Upper lobe of right lung (tissue), 1 donor: ENCODE data around the gene PTRH2. TPM values are rescaled to one million over a fixed set of nuclear protein-coding genes. Genes with fewer than 3 reads are reported as not detected.
"Not testable (repeated sequence)": the region's sequence is repeated elsewhere in the genome, so short reads cannot be mapped to it uniquely, and the experiment has no call there.

ENCODE experiments used
- ATAC-seq: fragments of 200-7000 bp; cut with Tn5 transposase; one replicate; pipeline ENCODE4 v1.9.1; 2020; ENCODE audit warnings: mild to moderate bottlenecking, moderate library complexity
- DNase-seq: peaks from one replicate; pipeline ENCODE4 v3.0.0-alpha.2; 2020
- H3K27ac ChIP-seq: fragments of 200-600 bp; one replicate; pipeline ENCODE4 v1.8.0; 2022
- H3K27me3 ChIP-seq: fragments of 200-600 bp; one replicate; pipeline ENCODE4 v1.8.0; 2022; ENCODE audit warnings: mild to moderate bottlenecking
- H3K36me3 ChIP-seq: fragments of 200-600 bp; one replicate; pipeline ENCODE4 v1.8.0; 2022
- H3K4me1 ChIP-seq: fragments of 200-600 bp; one replicate; pipeline ENCODE4 v1.8.0; 2022
- H3K4me3 ChIP-seq: fragments of 200-600 bp; one replicate; pipeline ENCODE4 v1.8.0; 2022; ENCODE audit warnings: mild to moderate bottlenecking
- H3K9me3 ChIP-seq: fragments of 200-600 bp; one replicate; pipeline ENCODE4 v1.8.0; 2022
- CTCF ChIP-seq: fragments of 200-600 bp; IDR thresholded peaks from one replicate; pipeline ENCODE4 v1.8.0; 2022; ENCODE audit warnings: antibody characterized with exemption
- intact Hi-C: fragments of 100-400 bp; cut with DNase I; formaldehyde crosslinking; loops from one replicate; pipeline ENCODE4 v1.11.0; 2022
- total RNA-seq: library from RNA; stranded (reverse); fragmentation: NEBNext Ultra II Directional; extraction: Animal tissue kit (Norgen Biotek cat#: 25700); gene quantifications from one replicate; pipeline ENCODE4 v1.2.1, GENCODE V29; 2021
- donor health status: DM: no; HTN: yes; CAD: no; lungs with severe emphysema.

Gene PTRH2
- total RNA-seq, 1 donor from 2014 or later: 19.6 TPM

- no peaks in the 10 kb centered on the region for H3K27me3 ChIP-seq
- H3K27ac ChIP-seq: no peak overlapping the region
- intact Hi-C loops: no loop called here
- H3K36me3 ChIP-seq: peaks cover 99% of the 10 kb centered on the region
- H3K4me3 ChIP-seq: no peak overlapping the region
- no peak for TF ChIP-seq CTCF
- no peaks in the 10 kb centered on the region for H3K9me3 ChIP-seq
- no peak for DNase-seq
- peaks cover 20% of the 10 kb centered on the region for H3K4me1 ChIP-seq
- no peak for ATAC-seq
Observed at GRCh38 chr17:59669944-59670343, 37.3 kb downstream of the PTRH2 start.

GRCh38 chr17:59669411-59669810, 37.8 kb downstream of the PTRH2 start:
- DNase-seq: no peak
- H3K27ac ChIP-seq: peak overlapping the region; percentile 26
- H3K9me3 ChIP-seq: no peaks in the 10 kb centered on the region
- H3K36me3 ChIP-seq: peaks cover 99% of the 10 kb centered on the region
- no peak overlapping the region for H3K4me3 ChIP-seq
- intact Hi-C loops: no loop called here
- H3K4me1 ChIP-seq: peaks cover 20% of the 10 kb centered on the region
- ATAC-seq: no peak
- no peak for TF ChIP-seq CTCF
- H3K27me3 ChIP-seq: no peaks in the 10 kb centered on the region

- Histone ChIP-seq H3K27me3 (no peaks in the 10 kb centered on the region), H3K36me3 (peaks cover 99% of the 10 kb centered on the region), H3K4me1 (peaks cover 20% of the 10 kb centered on the region), H3K9me3 (no peaks in the 10 kb centered on the region), H3K4me3 (no peak overlapping the region), H3K27ac (peak overlapping the region; percentile 26)
- ATAC-seq (no peak), DNase-seq (no peak)
- TF ChIP-seq CTCF: no peak
- intact Hi-C loops: no loop called here
Observed at GRCh38 chr17:59668816-59669215, 38.4 kb downstream of the PTRH2 start.

GRCh38 chr17:59666235-59666634, 41.0 kb downstream of the PTRH2 start:
- H3K36me3 ChIP-seq: peaks cover 99% of the 10 kb centered on the region
- intact Hi-C loops: no loop called here
- peaks cover 20% of the 10 kb centered on the region for H3K4me1 ChIP-seq

GRCh38 chr17:59656624-59657023, 50.6 kb downstream of the PTRH2 start:
- H3K9me3 ChIP-seq, H3K4me1 ChIP-seq, H3K4me3 ChIP-seq, H3K27ac ChIP-seq, H3K27me3 ChIP-seq, DNase-seq: not testable (repeated sequence)
- ATAC-seq: peak; percentile 70
- H3K36me3 ChIP-seq: peaks cover 99% of the 10 kb centered on the region
- intact Hi-C loops: loop anchor here (10.0 kb wide), 1 partner anchor 408 kb away; no protein-coding TSS in a partner anchor

More at GRCh38 chr17:59666235-59666634, 41.0 kb downstream of the PTRH2 start:
- no peak overlapping the region for H3K4me3 ChIP-seq
- no peaks in the 10 kb centered on the region for H3K9me3 ChIP-seq
- no peak for DNase-seq
- no peak for ATAC-seq
- no peaks in the 10 kb centered on the region for H3K27me3 ChIP-seq
- TF ChIP-seq CTCF: no peak
- H3K27ac ChIP-seq: no peak overlapping the region

GRCh38 chr17:59652119-59652518, 55.1 kb downstream of the PTRH2 start:
- intact Hi-C loops: loop anchor here (10.0 kb wide), 1 partner anchor 413 kb away; no protein-coding TSS in a partner anchor
- no peak overlapping the region for H3K4me3 ChIP-seq
- no peaks in the 10 kb centered on the region for H3K4me1 ChIP-seq
- TF ChIP-seq CTCF: no peak
- peaks cover 97% of the 10 kb centered on the region for H3K36me3 ChIP-seq
- DNase-seq (no peak), ATAC-seq (no peak)
- H3K27me3 ChIP-seq: no peaks in the 10 kb centered on the region
- no peaks in the 10 kb centered on the region for H3K9me3 ChIP-seq
- H3K27ac ChIP-seq: no peak overlapping the region
